ENCODE measurements around the gene AFDN. TPM values are rescaled to one million over a fixed set of nuclear protein-coding genes. Genes with fewer than 3 reads are reported as not detected.

AFDN gene
- total RNA-seq, 4 donors from 2014 or later: 134 to 179 (median 144) TPM

DNA sequence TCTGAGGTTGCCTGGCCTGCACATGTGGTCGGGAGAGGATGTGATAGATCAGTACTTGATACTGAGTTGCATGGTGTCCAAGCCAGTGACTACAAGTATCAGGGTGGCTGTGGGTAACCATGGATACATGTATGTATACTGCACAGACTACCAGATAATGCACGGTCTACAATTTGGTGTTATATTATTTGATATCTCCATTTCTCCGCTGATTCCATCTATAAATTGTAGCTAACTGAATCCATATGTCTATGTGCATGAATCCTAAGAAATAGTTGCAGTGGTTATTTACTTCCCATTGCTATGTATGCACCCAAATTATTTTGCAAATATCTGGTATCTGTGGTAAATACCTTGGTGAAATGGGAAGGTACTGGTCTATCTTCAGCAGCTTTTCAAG is 87.0 kb downstream of the AFDN start:
- DNase-seq (ENCODE audit: low spot score in 2 of 2): no peak

DNA sequence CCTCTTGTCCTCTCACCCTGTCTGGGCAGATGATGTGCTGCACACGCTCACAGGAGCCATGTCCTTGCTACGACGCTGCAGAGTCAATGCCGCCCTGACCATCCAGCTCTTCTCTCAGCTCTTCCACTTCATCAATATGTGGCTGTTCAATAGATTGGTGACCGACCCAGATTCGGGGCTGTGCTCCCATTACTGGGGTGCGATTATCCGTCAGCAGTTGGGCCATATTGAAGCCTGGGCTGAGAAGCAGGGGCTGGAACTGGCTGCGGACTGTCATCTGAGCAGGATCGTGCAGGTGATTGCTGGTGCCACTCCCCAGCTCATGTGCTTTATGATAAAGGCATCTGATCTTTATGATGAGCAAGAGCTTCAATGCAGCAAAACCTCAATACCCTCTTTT is 88.4 kb downstream of the AFDN start:
- 93 to 95% methylated on average over 10 of the region's 10 CpGs for WGBS, 2 donors
- no peak for TF ChIP-seq CTCF (IDR thresholded peaks at IDR 0.05)
- no peak for TF ChIP-seq EP300 (IDR thresholded peaks at IDR 0.05)
- TF ChIP-seq POLR2A (IDR thresholded peaks at IDR 0.05): no peak
- Histone ChIP-seq H3K4me1 (no peaks in the 10 kb centered on the region), H3K27ac (no peak overlapping the region), H3K9me3 (no peaks in the 10 kb centered on the region), H3K36me3 (peaks cover 3 to 54% (median 7%) of the 10 kb centered on the region in 3 donors), H3K27me3 (no peaks in the 10 kb centered on the region), H3K4me3 (no peak overlapping the region)
- no peak for DNase-seq (ENCODE audit: low spot score in 2 of 2)

More for the DNA sequence above, 87.0 kb downstream of the AFDN start:
- 92 to 93% methylated on average over 3 of the region's 3 CpGs for WGBS, 2 donors
- Histone ChIP-seq H3K9me3 (no peaks in the 10 kb centered on the region), H3K4me1 (no peaks in the 10 kb centered on the region), H3K36me3 (peaks cover 3 to 41% (median 3%) of the 10 kb centered on the region in 3 donors), H3K4me3 (no peak overlapping the region), H3K27ac (no peak overlapping the region), H3K27me3 (no peaks in the 10 kb centered on the region)
- TF ChIP-seq POLR2A (IDR thresholded peaks at IDR 0.05) (no peak), CTCF (IDR thresholded peaks at IDR 0.05) (no peak), EP300 (IDR thresholded peaks at IDR 0.05) (no peak)

DNA sequence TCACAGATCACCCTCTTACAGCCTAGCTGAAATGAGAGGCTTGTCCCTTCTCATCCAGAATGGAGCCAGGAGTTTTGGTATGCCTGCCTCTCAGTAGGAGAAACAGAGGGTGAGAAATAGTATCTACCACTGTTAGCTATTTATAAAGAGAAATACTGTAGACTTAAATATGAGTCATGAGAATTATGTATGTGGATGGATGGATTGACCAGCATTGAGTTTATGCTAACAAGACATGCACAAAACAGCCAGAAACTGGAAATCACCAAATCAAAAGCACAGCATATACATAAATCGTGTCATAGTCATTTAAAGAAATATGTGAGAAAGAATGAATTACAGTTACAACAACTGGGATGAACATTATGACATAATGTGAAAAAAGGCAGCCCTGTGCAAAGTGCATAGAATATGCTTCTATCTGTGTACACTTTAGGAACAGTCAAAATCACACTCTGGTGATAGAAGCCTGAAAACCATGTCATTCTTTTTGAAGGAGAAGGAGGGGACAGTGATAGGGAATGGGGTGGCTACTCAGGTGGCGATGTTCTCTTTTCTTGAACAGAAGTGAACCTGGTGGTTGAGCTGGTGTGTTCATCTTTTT is 90.9 kb downstream of the AFDN start:
- 90 to 97% methylated on average over 2 of the region's 2 CpGs for WGBS, 2 donors
- H3K36me3 ChIP-seq: peaks cover 3 to 63% (median 3%) of the 10 kb centered on the region in 3 donors

GRCh38 chr6:167918548-167919278 is 92.0 kb downstream of the AFDN start:
- H3K27me3 ChIP-seq: no peaks in the 10 kb centered on the region
- H3K4me3 ChIP-seq: no peak overlapping the region
- TF ChIP-seq CTCF (IDR thresholded peaks at IDR 0.05) (no peak), EP300 (IDR thresholded peaks at IDR 0.05) (no peak), POLR2A (IDR thresholded peaks at IDR 0.05) (no peak)
- H3K4me1 ChIP-seq: peaks cover 0 to 3% (median 0%) of the 10 kb centered on the region in 4 donors
- H3K9me3 ChIP-seq: no peaks in the 10 kb centered on the region
- no peak for DNase-seq (ENCODE audit: low spot score in 2 of 2)
- no peak overlapping the region for H3K27ac ChIP-seq
- H3K36me3 ChIP-seq: peaks cover 3 to 61% (median 3%) of the 10 kb centered on the region in 3 donors
- WGBS, 2 donors: 68 to 71% methylated on average over 14 of the region's 14 CpGs

More for the DNA sequence above, 90.9 kb downstream of the AFDN start:
- H3K4me1 ChIP-seq: peaks cover 0 to 3% (median 0%) of the 10 kb centered on the region in 4 donors
- H3K4me3 ChIP-seq: no peak overlapping the region
- H3K9me3 ChIP-seq: no peaks in the 10 kb centered on the region
- no peaks in the 10 kb centered on the region for H3K27me3 ChIP-seq
- TF ChIP-seq EP300 (IDR thresholded peaks at IDR 0.05): no peak
- no peak for TF ChIP-seq CTCF (IDR thresholded peaks at IDR 0.05)
- no peak for TF ChIP-seq POLR2A (IDR thresholded peaks at IDR 0.05)
- DNase-seq (ENCODE audit: low spot score in 2 of 2): no peak
- no peak overlapping the region for H3K27ac ChIP-seq

DNA sequence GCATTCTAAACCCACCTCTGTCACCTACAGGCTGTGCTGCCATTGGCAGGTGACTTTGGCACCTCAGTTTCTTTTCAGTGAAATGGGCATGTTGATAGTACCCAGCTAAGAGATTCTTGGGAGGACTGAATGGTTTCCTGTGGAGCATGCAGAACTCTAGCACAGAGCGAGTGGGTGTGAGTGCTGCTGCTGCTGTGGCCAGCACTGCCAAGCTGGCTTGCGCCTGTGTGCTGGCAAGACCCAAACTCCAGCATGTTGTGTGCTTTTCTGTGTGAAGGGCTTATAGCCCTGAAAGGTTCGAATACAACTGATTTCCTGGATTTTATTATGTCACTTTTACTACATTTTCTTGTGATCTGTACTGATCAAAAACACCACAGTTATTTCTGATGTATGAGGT is 92.6 kb downstream of the AFDN start:
- no peaks in the 10 kb centered on the region for H3K27me3 ChIP-seq
- TF ChIP-seq CTCF (IDR thresholded peaks at IDR 0.05) (no peak), EP300 (IDR thresholded peaks at IDR 0.05) (no peak), POLR2A (IDR thresholded peaks at IDR 0.05) (no peak)
- no peak for DNase-seq (ENCODE audit: low spot score in 2 of 2)
- H3K27ac ChIP-seq: no peak overlapping the region
- H3K36me3 ChIP-seq: peaks cover 3 to 54% (median 3%) of the 10 kb centered on the region in 3 donors
- H3K4me3 ChIP-seq: no peak overlapping the region
- WGBS, 2 donors: 66 to 71% methylated on average over 3 of the region's 3 CpGs
- H3K9me3 ChIP-seq: no peaks in the 10 kb centered on the region
- H3K4me1 ChIP-seq: peaks cover 0 to 3% (median 0%) of the 10 kb centered on the region in 4 donors
